ENCODE data around the gene BHLHE23.

The BHLHE23 gene

GRCh38 chr20:62970307-62971210 is 36.2 kb downstream of the BHLHE23 start:
- TF ChIP-seq, protein P1, sequence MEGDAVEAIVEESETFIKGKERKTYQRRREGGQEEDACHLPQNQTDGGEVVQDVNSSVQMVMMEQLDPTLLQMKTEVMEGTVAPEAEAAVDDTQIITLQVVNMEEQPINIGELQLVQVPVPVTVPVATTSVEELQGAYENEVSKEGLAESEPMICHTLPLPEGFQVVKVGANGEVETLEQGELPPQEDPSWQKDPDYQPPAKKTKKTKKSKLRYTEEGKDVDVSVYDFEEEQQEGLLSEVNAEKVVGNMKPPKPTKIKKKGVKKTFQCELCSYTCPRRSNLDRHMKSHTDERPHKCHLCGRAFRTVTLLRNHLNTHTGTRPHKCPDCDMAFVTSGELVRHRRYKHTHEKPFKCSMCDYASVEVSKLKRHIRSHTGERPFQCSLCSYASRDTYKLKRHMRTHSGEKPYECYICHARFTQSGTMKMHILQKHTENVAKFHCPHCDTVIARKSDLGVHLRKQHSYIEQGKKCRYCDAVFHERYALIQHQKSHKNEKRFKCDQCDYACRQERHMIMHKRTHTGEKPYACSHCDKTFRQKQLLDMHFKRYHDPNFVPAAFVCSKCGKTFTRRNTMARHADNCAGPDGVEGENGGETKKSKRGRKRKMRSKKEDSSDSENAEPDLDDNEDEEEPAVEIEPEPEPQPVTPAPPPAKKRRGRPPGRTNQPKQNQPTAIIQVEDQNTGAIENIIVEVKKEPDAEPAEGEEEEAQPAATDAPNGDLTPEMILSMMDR (conservative IDR thresholded peaks at IDR 0.05; ENCODE audit: low read depth), result no peak
- CTCF ChIA-PET, result interaction anchor here (0.6 to 2.5 kb wide), 9 partner anchors 8 to 384 kb away, joined by 3 to 19 read pairs (median 4); no protein-coding TSS in a partner anchor
- H3K27ac ChIP-seq, result no peak overlapping the region
- POLR2A ChIA-PET (ENCODE audit: low non-redundant PET), result no interaction called here
- DNase-seq (ENCODE audit: low spot score), result no peak

- ChIA-PET CTCF (interaction anchor here (0.6 to 2.5 kb wide), 5 partner anchors 11 to 85 kb away, joined by 3 to 19 read pairs (median 4); no protein-coding TSS in a partner anchor), POLR2A (ENCODE audit: low non-redundant PET) (no interaction called here)
- no peak overlapping the region for H3K27ac ChIP-seq
- no peak for DNase-seq (ENCODE audit: low spot score)
- TF ChIP-seq, protein P1 (conservative IDR thresholded peaks at IDR 0.05; ENCODE audit: low read depth), result no peak
Observed at GRCh38 chr20:62969939-62970306, 36.8 kb downstream of the BHLHE23 start.

DNA sequence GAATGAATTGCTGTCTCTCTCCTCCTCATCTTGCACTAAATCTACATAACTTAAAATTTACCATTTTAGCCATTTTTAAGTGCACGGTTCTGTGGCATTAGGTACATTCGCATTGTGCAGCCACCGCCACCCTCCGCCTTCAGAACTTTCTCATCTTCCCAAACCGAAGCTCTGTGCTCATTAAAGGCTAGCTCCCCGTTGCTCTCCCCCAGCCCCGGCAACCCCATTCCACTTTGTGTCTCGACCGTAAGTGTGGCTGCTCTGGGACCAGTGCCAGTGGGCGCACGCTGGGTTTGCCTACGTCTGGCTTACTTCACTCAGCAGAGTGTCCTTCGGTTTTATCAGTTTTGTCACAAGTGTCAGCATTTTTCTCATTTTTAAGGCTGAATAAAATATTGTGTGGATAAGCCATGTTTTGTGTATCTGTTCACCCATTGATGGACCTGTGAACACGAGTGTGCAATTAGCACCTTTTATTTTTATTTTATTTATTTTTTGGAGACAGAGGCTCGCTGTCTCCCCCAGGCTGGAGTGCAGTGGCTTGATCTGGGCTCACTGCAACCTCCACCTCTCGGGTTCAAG is 37.5 kb downstream of the BHLHE23 start:
- H3K27ac ChIP-seq, result no peak overlapping the region
- ChIA-PET POLR2A (ENCODE audit: low non-redundant PET) (no interaction called here), CTCF (interaction anchor here (0.6 to 2.5 kb wide), 2 partner anchors 40 to 340 kb away, joined by 4 to 19 read pairs; no protein-coding TSS in a partner anchor)
- DNase-seq (ENCODE audit: low spot score), result no peak
- TF ChIP-seq, protein P1 (conservative IDR thresholded peaks at IDR 0.05; ENCODE audit: low read depth), result no peak

DNA sequence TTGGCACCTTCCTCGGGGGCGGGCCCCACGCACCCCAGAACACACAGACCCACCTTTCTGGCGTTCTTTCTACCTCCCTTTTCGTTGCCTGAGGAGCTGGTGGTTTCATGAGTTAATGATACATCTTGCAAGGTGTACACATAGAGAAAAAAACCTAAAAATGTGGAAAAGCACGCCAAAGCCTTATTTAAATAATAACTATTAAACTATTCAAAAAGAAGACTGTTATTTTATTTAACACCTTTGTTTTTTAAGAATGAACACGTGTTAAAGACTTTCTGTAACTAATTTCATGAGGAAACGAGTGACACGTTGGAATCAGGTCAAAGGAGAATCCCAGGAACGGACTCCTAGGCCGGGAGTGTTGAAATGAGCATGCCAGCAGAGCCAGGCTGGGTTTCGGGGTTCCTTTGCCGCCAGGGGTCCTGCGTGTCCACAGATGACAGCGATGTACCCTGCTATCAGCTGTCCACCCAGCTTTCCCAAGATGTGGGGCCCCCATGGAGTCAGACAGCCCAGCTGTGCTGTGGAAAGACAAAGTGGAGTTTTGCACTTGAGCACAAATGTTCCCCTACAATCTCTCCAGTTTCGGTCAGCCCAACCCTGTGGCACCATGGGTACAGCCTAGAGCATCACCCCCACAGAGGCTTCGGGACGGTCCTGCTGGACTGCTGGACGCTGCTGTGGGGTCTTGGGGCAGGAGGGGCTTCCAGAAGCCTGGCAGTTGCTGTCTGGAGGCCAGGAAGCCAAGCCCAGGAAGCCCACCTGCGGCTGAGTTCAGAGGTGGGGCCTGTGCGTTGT is 38.2 kb downstream of the BHLHE23 start:
- no peak overlapping the region for H3K27ac ChIP-seq
- no peak for DNase-seq (ENCODE audit: low spot score)
- TF ChIP-seq, protein P1 (conservative IDR thresholded peaks at IDR 0.05; ENCODE audit: low read depth), result no peak
- CTCF ChIA-PET, result interaction anchor here (0.6 kb wide), 2 partner anchors 323 to 340 kb away, joined by 3 to 4 read pairs; no protein-coding TSS in a partner anchor
- POLR2A ChIA-PET (ENCODE audit: low non-redundant PET), result no interaction called here

DNA sequence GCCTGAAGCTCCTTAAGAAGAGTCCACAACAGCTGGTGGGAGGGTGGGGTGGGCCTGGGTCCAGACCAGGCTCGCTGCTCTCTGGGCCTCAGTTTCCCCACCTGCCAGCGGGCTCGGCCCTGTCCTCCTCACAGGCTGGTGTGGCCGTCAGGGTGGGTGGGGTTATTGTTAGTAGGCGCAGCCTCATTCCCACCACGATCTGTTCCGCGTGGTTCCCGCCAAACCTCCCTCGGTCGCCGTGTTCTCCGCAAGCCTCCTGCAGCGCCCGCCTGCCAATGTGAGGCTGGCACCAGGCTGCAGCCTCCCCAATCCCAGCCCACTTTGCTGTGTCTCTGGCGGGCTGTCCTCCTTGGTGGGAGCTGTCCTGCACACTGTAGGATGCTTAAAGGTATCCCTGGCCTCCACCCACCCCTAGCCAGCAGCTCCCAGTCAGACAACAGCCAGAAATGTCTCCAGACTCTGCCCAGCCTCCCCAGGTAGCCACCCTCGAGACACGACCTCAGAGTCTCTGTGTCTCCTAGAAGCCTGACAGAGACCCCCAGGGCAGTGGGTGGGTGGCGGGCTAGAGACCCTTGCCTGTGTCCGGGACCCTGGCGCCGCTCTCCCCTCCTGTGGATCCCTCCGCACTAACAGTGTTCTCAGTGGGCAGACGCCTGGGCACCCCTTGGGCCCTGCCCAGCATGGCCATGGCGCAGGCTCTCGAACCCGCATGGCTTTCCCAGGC is 39.0 kb downstream of the BHLHE23 start:
- TF ChIP-seq, protein P1 (conservative IDR thresholded peaks at IDR 0.05; ENCODE audit: low read depth), result no peak
- ChIA-PET POLR2A (ENCODE audit: low non-redundant PET) (no interaction called here), CTCF (no interaction called here)
- H3K27ac ChIP-seq, result no peak overlapping the region
- DNase-seq (ENCODE audit: low spot score), result no peak

All from RWPE1 (cell line).